Middle frontal gyrus (tissue), 1 donor: ENCODE measurements around the gene ALX3.
"Not testable (repeated sequence)": the region's sequence is repeated elsewhere in the genome, so short reads cannot be mapped to it uniquely, and the experiment has no call there.

Experiments
- DNase-seq: peaks from one replicate; pipeline ENCODE4 v3.0.0-alpha.2; 2015; ENCODE audit warnings: low spot score; ENCODE audit errors: extremely low spot score

Gene ALX3

DNA sequence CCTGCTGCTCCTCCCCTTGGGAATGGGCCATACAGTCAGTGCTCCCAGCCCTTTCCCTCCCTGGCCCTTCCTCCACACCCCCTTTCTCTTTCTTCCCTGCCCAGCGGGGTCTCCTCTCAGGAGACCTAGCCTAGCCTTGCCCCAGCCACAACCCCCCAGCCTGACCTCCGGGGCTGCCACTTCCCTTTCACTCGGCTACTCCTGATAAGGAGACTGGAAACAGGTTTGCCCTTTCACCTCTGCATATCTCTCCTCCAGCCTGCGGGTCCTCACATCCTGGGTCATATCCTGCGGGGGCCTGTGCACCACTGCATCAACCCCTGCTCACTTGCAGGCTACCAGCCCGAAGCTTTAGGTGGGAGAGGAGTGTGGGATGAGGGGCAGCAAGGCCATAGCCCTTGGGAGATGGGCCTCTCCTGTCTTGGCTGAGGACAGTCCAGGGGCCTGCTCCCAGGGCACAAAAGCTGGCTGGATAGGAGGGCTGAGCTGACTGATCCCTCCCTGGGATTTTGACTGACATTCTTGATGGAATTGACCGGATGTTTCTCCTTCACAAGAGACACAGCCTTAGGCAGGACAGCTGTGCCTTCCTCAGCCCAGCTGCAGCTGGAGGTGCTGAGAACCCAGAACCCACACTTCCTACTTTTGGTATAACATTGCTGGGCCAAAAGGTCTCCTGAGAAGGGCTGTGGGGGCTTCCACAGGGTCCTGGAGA, 19.2 kb upstream of the ALX3 start:
- DNase-seq: no peak

GRCh38 chr1:110088739-110089316, 18.4 kb upstream of the ALX3 start:
- DNase-seq: no peak

- peak; percentile 36 for DNase-seq
Observed at GRCh38 chr1:110087812-110088738, 17.6 kb upstream of the ALX3 start.

GRCh38 chr1:110086961-110087360, 16.5 kb upstream of the ALX3 start:
- DNase-seq: no peak

GRCh38 chr1:110085671-110086070, 15.2 kb upstream of the ALX3 start:
- DNase-seq: no peak

DNA sequence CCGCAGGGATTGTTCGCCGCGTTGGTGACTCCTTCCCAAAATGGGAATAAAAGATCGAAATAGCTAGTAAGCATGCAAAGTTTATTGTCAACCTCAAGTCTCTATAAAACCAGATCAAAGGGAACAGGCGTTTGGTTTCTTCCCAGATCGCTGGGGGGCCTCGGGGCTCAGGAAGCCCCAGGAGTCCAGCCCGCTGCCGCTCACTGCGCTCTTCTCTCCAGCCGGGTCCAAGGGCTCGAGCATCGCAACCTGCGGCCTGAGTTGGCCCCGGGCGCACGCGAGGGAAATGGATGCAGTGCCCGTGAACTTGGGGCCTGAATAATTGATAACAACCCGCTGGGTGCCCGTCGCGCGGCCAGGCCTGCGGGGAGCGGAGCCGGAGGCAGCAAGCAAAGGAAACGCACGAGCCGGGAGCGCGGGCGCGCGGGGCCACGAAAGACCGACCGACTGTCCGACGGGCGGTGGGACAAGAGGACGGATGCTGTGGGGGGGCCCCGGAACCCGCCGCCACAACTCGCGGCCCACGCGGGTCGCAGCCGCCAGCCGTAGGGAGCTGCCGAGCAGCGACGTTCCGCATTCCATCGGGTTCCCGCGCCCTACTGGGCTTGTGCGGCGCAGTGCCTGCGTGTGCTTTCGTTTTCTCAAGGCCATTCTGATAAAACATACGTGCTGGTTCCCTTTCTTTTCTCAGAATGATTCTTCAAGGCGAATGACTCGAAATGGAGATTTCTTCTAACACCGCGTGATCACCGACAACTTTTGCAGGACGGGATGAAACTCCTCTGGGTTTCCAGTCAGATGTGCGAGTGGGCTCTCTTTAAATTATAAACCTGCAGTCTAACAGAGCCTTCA, 14.0 kb upstream of the ALX3 start:
- no peak for DNase-seq

GRCh38 chr1:110083866-110084226, 13.4 kb upstream of the ALX3 start:
- DNase-seq: no peak

GRCh38 chr1:110083061-110083865, 12.8 kb upstream of the ALX3 start:
- DNase-seq: no peak

- no peak for DNase-seq
Observed at GRCh38 chr1:110082477-110082876, 12.0 kb upstream of the ALX3 start.

- no peak for DNase-seq
Observed at GRCh38 chr1:110081061-110081460, 10.6 kb upstream of the ALX3 start.

DNA sequence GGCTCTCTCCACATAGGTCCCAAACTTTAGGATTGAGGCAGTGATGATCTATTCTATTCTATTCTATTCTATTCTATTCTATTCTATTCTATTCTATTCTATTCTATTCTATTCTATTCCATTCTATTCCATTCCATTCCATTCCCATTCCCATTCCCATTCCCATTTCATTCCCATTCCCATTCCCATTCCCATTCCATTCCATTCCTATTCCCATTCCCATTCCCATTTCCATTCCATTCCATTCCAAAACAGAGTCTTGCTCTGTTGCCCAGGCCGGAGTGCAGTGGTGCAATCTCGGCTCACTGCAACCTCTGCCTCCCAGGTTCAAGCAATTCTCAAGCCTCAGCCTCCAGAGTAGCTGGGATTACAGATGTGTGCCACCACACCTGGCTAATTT, 9.5 kb upstream of the ALX3 start:
- not testable (repeated sequence) for DNase-seq

DNA sequence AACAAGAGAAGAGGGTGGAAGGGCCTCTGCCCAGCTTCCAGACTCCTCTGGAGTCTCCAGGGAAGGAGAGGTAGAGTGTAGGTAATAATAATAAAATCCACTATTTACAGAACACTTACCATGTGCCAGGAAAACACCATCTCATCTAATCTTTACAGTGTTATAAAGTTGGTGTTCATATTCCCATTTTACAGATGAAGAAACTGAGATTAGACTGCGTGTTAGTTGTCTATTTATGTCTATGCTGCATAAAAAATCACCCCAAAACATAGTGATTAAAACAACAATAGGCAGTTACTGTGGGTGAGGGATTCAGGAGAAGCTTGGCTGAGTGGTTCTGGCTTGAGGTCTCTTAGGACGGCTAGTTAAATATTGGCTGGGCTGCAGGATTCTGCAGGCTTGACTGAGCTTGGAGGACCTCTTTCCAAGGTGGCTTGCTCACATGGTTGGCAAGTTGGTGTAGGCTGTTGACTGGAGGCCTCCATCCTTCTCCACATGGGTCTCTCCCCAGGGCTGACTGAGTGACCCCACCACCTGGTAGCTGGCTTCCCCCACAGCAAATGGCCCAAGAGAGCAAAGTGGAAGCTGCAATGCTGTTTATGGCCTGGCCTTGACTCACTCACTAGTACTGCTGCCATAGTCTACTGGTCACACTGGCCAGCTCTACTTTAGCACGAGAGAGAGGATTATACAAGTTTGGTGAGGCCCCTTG, 6.5 kb upstream of the ALX3 start:
- no peak for DNase-seq

DNA sequence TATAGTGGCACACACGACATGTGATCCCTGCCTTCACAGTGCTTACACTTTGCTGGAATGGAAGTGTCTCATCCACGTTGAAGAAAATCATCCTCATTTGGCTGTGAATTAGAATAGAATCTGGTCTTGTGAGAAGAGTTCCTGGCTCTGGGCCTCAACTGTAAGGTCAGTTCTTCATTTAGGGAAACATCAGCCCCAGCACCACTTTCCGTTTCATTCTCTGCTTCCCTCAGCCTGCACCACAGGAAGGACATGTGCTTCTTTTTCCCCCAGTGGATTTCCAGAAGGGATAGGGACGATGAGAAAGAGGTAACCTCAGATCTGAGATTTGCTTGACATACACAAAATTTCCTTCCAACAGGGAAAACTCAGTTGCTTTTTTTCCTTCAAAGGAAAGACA, 3.7 kb upstream of the ALX3 start:
- DNase-seq: no peak

DNA sequence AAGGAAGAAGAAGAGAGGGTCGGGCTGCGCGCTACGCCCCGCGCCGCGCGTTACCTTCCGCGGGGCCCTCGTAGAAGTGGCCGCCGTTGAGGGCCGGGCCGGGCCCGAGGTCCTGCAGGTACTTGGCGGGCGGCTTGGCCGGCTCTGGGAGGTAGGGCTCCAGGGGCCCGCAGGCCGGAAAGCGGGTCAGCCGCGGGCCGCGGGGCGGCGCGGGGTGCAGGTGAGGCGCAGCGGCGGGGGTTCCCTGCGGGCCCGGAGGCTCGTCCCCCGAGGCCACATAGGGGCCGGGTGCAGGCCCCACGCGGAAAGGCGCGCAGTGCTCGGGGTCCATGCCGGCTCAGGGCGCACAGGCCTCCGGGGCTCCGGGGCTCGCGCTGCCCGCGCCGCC, 196 bp downstream of the ALX3 start:
- DNase-seq: no peak

DNA sequence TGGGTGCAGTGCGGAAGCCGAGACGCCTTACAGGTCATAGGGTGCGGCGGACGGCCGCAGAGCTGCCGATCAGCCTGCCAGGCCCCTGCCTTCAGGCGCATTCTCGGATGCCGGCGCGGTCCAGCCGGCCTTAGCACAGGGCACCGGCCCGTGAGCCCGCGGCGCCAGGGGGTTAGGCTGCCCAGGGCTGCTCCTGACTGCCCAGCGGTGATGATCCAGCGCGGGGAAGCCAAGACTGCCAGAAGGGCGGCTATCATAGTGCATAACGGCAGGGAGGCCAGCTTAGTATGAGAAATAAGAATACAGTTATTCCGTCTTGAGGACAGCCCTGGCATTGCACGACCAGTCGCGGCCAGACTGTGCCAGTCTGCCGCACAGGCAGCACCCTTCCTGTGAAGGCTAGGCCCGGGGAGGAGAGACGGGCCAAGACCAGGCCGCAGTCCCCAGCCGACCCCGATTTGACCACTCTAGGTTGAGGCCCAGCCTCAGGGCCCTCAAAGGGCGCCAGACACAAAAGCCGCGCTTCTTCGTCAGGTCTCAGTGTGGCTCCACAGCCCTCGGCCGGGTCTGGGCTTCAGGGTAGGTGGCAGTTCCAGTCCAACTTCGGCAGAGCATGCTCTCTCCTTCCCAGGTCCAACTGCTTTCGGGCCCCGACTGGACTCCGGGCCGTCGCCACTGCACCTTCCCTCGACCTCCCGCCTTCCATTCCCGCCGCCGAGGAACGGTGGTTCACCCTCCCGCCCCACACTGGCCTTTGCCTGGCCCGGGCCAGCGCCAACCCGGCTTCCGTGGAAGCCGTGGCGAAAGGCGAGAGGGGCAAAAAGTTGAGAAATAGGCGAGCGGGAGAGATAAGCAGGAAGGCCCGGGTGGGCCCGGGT, 829 bp downstream of the ALX3 start:
- DNase-seq: no peak

GRCh38 chr1:110068646-110069403, 1.6 kb downstream of the ALX3 start:
- DNase-seq: no peak

GRCh38 chr1:110067893-110068645, 2.4 kb downstream of the ALX3 start:
- no peak for DNase-seq
